OCI-M2 (cell line): ENCODE data around the gene TNK2.
"Not testable (repeated sequence)": the region's sequence is repeated elsewhere in the genome, so short reads cannot be mapped to it uniquely, and the experiment has no call there.

Experiments used
- DNase-seq: peaks from one replicate; lab custom pipeline; 2025; ENCODE audit not compliant: unreplicated experiment; lab: John Stamatoyannopoulos, UW

The TNK2 gene

DNA sequence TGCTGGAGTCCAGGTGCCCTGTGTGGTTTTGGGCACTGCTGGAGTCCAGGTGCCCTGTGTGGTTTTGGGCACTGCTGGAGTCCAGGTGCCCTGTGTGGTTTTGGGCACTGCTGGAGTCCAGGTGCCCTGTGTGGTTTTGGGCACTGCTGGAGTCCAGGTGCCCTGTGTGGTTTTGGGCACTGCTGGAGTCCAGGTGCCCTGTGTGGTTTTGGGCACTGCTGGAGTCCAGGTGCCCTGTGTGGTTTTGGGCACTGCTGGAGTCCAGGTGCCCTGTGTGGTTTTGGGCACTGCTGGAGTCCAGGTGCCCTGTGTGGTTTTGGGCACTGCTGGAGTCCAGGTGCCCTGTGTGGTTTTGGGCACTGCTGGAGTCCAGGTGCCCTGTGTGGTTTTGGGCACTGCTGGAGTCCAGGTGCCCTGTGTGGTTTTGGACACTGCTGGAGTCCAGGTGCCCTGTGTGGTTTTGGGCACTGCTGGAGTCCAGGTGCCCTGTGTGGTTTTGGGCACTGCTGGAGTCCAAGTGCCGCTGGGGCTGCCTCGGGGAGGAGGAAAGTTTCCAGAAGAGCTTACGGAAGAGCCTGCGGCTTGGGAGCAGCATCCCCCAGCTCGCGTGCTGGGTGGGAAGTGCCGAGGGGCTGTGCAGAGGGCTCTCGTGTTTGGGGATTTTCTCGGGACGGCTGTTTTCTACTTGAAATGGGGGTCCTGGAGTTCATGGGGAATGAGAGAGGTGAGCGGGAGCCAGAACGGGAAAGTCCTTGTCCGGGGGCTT lies 83.7 kb downstream of the TNK2 start:
- DNase-seq, result not testable (repeated sequence)

DNA sequence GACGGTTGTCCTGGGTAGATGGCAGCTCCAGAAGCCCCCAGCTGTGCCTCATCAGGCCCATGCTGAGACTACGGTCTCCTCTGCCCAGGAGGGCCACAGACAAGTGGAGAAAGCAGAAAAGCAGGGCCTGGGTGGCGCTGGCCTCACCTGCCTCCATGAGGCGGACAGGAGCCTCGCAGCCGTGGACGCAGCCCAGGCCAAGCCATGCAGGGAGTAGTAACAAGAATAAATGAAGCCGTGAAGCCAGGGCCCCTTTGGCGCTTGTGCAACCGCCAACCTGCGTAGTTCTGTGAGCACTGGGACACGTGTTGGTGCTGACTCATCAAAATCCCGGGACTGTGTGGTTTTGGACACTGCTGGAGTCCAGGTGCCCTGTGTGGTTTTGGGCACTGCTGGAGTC lies 84.4 kb downstream of the TNK2 start:
- no peak for DNase-seq

DNA sequence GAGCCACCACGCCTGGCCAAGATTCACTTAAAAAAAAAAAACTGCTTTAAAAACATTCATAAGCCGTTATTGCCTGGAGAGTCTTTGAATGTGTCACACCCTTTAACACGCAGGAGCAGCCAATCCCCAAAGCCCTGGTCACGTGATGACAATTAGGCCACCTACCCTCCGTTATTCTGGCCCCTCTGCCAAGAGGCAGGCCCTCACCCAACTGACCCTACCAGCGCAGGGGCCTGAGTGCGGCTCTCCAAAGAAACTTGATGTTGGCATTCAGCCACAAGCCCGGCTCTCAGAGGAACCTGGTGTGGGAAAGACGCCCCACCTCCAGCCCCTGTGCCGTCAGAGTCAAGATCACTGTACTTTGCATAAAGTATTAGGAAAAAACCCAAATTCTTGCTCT lies 85.1 kb downstream of the TNK2 start:
- no peak for DNase-seq

DNA sequence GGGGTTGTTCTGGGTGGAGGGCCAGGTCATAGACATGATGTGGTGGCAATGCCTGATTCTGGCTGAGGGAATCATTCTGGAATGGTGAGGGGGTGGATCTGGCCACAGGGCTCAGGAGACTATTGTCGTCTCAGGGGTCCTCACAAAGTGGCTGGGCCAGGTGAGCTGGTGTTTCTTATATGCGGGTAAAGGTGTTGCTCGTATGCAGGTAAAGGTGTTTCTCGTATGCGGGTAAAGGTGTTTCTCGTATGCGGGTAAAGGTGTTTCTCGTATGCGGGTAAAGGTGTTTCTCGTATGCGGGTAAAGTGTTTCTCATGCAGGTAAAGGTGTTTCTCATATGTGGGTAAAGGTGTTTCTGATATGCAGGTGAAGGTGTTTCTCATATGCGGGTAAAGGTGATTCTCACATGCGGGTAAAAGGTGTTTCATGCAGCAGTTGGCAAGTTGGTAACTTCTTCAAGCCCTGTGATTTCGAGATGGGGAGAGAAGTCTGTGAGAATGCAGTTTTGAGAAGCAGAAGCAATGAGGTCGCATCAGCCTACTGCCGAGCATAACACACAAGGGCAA lies 86.1 kb downstream of the TNK2 start:
- no peak for DNase-seq

DNA sequence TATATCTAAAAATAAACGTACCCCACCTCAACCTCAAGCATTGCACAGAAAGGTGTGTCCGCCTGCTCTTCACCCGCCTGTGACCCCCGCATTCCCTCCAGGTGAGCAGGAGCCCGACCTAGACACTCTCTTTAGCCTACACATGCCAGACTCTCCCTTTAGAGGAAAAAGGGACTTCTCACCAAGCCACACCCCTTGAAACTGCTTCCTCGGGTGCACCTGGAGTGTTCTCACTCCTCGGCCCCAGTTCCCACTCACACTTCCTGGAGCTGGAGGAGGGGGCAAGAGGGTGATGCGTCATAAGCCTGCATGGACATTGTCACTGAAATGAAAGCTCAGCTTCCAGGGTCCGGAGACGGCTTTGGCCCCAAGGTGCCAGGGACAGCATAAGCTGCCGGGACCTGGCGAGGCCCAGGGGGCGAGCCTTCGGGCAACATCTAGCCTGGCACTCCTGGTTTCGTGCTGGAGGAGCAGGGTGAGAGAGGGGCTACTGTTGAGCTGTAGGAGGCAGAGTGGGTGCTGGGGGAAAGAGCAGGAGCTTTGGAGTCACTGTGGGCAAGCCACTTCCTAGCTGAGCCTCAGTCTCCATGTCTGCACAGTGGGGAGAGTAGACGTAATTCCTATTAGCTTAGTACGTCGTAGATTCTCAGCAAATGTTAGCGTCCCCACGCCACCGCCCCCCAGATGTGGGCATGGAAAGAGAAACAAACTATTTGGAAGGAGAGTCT lies 86.8 kb downstream of the TNK2 start:
- no peak for DNase-seq

DNA sequence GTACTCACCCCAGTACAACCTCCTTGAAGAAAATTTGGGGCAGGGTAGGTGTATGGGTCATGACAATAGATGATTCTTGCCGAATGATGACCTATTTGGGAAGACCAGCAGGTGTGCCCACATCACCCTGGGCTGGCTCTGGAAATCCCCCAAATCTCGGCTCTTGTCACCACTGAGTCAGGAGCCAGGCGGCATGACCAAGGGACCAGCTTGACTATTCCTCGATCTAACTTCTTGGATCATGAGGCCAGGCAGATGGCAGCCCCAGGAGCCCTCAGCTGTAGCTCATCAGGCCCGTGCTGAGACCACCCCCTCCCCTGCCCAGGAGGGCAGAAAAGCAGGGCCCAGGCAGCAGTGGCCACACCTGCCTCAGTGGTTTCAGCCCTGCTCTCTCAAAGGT lies 87.5 kb downstream of the TNK2 start:
- DNase-seq, result no peak

DNA sequence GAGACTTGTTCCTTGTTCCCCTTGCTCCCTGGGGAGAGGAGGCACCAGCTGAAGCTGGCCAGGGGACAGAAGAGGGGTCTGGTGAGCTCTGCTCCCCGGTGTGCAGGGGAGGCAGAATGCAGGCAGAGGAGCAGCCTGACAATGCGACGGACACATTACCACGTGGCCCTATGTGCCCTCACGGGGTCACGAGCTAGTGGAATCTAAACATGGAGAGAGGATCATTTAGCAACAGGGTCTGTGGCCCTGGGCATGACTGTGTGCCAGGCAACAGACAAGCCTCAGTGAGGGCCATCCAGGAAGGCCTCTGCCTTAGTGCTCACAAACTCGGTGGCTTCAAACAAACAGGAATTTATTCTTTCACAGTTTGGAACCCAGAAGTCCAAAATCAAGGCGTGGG lies 88.2 kb downstream of the TNK2 start:
- no peak for DNase-seq

DNA sequence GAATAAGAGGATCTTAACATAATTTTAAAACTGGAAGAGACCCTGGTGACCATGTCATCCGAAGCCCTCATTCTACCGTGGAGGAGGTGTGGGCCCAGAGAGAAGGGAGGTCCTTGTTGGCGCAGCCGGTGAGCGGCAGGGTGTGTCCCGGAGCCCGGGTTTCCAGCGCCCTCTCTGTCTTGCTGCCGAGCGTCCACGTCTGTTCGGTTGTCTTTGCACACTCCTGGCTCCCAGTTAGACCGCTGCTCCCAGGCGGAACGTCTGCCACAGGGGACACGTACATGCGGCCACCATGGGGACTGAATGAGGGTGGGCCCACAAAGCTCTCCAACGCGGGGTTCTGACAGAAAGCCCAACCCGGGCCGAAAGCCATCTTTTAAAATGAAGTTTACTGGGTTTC lies 90.0 kb downstream of the TNK2 start:
- DNase-seq, result no peak

DNA sequence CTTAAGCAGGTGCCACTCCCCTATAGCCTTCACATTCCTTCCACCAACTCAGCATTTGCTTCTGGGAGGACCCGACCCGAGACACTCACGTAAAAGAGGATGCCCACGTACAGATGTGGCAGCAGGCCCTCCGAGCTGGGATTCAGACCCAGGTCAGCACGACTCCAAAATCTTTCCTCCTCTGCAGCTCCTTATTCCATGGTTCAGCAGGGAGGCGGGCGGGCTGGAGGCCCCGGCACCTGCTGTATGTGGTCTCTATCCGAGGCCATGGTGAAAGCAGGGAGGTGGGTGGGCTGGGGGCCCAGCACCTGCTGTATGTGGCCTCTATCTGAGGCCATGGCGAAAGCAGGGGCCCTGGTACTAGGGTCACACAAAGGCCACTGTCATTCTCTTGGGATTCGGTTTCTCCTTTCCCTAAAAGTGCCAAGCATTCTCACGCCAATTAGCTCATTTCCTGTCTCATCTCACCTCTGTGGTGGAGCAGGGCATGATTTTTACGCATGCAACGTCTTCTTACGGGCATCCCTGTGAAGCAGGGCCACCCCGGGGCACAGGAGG lies 90.7 kb downstream of the TNK2 start:
- no peak for DNase-seq

DNA sequence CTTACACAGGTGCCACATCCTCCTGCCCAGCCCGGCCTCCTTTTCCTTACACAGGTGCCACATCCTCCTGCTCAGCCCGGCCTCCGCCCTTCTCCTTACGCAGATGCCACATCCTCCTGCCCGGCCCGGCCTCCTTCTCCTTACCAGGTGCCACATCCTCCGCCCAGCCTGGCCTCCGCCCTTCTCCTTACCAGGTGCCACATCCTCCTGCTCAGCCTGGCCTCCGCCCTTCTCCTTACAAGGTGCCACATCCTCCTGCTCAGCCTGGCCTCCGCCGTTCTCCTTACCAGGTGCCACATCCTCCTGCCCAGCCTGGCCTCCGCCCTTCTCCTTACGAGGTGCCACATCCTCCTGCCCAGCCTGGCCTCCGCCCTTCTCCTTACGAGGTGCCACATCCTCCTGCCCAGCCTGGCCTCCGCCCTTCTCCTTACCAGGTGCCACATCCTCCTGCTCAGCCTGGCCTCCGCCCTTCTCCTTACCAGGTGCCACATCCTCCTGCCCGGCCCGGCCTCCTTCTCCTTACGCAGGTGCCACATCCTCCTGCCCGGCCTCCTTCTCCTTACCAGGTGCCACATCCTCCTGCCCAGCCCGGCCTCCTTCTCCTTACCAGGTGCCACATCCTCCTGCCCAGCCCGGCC lies 92.0 kb downstream of the TNK2 start:
- not testable (repeated sequence) for DNase-seq

DNA sequence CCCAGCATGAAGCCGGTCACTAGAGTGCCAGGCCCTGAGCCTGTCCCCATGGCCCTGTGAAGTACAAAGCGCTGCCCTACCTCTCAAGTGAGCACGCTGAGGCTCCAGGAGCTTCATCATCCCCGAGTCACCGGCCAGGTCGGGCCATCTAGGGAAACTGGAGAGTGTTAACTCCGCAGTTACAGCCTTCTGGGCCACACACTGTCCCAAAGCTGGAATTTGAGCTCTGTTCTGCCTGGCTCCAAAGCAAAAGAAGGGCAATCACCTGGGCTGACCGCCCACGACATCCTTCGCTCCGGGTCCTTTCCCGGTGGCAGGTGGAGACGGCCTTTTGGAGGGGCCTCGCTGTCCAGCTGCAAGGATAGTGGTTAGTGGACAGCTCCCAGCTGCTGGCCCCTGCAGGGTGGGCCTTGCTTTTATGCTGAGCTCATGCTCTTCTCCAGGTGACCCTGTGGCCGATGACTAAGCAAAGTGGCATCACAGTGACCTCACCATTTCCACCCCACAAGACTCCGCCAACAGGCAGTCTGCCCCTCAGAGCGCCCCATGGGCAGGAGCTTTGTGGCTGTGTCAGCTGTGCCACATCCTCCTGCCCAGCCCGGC lies 93.1 kb downstream of the TNK2 start:
- no peak for DNase-seq

DNA sequence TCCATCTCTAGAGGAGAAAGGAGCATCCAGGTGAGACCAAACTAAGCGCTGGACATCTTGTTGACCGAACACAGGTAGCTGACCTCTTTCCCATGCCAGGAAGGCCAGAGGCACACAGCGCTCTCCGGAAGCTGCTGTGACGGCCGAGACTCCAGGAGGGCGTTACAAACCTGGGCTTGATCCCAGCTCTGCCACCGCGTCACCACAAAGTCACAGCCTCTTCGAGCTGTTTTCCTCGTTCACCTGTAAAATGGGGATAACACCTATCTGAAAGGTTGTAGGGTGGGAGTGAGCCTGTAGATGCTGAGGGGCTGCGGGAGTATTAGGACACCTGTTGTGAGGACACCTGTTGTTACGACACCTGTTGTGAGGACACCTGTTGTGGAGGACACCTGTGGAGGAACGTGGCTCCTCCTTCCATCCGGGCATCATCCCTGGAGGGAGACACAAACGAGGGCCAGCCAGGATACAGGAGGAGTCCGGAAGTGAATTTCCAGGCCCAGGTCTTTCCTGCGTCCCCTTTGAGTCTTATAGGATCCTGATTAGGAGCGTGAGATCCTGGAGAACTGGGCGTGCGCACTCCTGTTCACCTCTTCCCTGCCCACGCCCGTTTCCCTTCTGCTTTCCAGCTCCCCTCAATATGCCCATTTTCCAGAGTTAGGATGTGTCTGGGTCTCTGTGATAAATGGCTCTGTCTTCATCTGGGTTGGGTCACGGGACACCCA lies 94.3 kb downstream of the TNK2 start:
- DNase-seq, result no peak
